ENCODE data around the gene KLRK1. TPM values are rescaled to one million over a fixed set of nuclear protein-coding genes. Genes with fewer than 3 reads are reported as not detected.
A peak's percentile ranks its signal among the peaks of the same experiment; 100 is the strongest.

KLRK1 gene
- total RNA-seq, 1 experiment from 2014 or later: 0.95 TPM

DNA sequence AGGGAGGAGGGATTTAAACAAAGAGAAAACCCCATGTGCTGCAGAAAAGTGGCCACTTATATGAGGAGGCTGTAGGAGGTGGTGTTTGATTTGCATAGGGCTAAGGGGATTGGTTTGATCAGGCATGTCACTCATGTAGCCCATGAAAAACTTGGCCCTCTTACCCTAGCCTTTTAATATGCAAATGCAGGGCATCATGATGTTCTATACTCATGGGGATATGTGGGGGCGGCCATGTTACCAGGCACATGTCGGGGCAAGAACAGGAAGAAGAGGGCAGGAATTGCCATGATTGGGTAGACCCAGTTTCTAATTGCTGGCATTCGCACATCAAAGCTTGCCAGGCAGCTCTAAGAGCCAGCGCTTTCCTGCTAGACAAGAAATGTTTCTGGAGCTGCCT lies 28.8 kb downstream of the KLRK1 start:
- ChIA-PET CTCF (interaction anchor here (0.6 kb wide), 1 partner anchor 167 kb away, joined by 8 read pairs; no protein-coding TSS in a partner anchor), POLR2A (no interaction called here)
- TF ChIP-seq, protein P1, sequence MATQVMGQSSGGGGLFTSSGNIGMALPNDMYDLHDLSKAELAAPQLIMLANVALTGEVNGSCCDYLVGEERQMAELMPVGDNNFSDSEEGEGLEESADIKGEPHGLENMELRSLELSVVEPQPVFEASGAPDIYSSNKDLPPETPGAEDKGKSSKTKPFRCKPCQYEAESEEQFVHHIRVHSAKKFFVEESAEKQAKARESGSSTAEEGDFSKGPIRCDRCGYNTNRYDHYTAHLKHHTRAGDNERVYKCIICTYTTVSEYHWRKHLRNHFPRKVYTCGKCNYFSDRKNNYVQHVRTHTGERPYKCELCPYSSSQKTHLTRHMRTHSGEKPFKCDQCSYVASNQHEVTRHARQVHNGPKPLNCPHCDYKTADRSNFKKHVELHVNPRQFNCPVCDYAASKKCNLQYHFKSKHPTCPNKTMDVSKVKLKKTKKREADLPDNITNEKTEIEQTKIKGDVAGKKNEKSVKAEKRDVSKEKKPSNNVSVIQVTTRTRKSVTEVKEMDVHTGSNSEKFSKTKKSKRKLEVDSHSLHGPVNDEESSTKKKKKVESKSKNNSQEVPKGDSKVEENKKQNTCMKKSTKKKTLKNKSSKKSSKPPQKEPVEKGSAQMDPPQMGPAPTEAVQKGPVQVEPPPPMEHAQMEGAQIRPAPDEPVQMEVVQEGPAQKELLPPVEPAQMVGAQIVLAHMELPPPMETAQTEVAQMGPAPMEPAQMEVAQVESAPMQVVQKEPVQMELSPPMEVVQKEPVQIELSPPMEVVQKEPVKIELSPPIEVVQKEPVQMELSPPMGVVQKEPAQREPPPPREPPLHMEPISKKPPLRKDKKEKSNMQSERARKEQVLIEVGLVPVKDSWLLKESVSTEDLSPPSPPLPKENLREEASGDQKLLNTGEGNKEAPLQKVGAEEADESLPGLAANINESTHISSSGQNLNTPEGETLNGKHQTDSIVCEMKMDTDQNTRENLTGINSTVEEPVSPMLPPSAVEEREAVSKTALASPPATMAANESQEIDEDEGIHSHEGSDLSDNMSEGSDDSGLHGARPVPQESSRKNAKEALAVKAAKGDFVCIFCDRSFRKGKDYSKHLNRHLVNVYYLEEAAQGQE (IDR thresholded peaks at IDR 0.05; ENCODE audit: insufficient read depth in 1 of 2, low read depth in 2 of 2, low read length in 1 of 2): no peak
- TF ChIP-seq, protein P2, sequence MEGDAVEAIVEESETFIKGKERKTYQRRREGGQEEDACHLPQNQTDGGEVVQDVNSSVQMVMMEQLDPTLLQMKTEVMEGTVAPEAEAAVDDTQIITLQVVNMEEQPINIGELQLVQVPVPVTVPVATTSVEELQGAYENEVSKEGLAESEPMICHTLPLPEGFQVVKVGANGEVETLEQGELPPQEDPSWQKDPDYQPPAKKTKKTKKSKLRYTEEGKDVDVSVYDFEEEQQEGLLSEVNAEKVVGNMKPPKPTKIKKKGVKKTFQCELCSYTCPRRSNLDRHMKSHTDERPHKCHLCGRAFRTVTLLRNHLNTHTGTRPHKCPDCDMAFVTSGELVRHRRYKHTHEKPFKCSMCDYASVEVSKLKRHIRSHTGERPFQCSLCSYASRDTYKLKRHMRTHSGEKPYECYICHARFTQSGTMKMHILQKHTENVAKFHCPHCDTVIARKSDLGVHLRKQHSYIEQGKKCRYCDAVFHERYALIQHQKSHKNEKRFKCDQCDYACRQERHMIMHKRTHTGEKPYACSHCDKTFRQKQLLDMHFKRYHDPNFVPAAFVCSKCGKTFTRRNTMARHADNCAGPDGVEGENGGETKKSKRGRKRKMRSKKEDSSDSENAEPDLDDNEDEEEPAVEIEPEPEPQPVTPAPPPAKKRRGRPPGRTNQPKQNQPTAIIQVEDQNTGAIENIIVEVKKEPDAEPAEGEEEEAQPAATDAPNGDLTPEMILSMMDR (IDR thresholded peaks at IDR 0.05): no peak
- TF ChIP-seq SIN3A (IDR thresholded peaks at IDR 0.05; ENCODE audit: borderline replicate concordance, insufficient read depth, low read depth, low read length) (no peak), POLR2AphosphoS5 (IDR thresholded peaks at IDR 0.05; ENCODE audit: low read depth, low read length) (no peak), TCF7L2 (IDR thresholded peaks at IDR 0.05; ENCODE audit: low read depth, low read length) (no peak)
- peak overlapping the region; percentile 51; the same call in 1 of the 2 replicates for H3K27ac ChIP-seq (ENCODE audit: low read length)
- no peaks in the 10 kb centered on the region for H3K9me3 ChIP-seq (ENCODE audit: control insufficient read depth, insufficient read depth, low read depth, low read length)
- peaks cover 17% of the 10 kb centered on the region for H3K4me1 ChIP-seq (ENCODE audit: control insufficient read depth, insufficient read depth, low read length)
- in situ Hi-C loops (cut with HindIII; ENCODE audit: low pct_unique_long_range_greater_than_20kb, low sequenced_read_pairs): no loop called here
- no TSS peak for BruUV-seq (replicated peaks)
- intact Hi-C loops (cut with micrococcal nuclease; ENCODE audit: unreplicated experiment): no loop called here
- no peak for DNase-seq (ENCODE audit: low read depth, low spot score)
- no peak overlapping the region for H3K4me3 ChIP-seq (ENCODE audit: low read depth in 2 of 2, low read length in 2 of 2)
- no peak for ATAC-seq
- H3K27me3 ChIP-seq (ENCODE audit: control insufficient read depth, insufficient read depth, low read length): no peaks in the 10 kb centered on the region
- no peaks in the 10 kb centered on the region for H3K36me3 ChIP-seq (ENCODE audit: control insufficient read depth, insufficient read depth, low read length)

DNA sequence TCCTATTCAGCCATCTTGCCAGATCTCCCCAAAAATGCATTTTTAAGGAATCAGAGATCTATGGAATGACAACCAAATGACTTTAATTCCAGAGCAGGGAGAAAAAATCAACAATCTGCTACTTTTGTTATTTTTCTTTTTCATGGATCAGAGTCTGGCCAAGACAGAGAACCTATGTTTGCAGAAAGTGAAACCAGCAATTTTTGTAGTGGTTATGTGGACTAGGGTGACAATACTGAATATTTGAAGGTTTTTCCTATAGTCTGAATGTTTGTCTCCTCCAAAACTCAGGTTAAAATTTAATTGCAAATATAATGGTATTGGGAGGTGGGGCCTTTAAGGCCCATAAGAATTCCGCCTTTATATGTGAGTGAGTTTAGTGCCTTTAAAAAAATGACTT lies 30.9 kb downstream of the KLRK1 start:
- CTCF ChIA-PET: no interaction called here
- H3K4me3 ChIP-seq (ENCODE audit: low read depth in 2 of 2, low read length in 2 of 2): no peak overlapping the region
- no peak for DNase-seq (ENCODE audit: low read depth, low spot score)
- no peaks in the 10 kb centered on the region for H3K36me3 ChIP-seq (ENCODE audit: control insufficient read depth, insufficient read depth, low read length)
- H3K4me1 ChIP-seq (ENCODE audit: control insufficient read depth, insufficient read depth, low read length): peaks cover 12% of the 10 kb centered on the region
- BruUV-seq (replicated peaks): no TSS peak
- TF ChIP-seq, protein P2 (IDR thresholded peaks at IDR 0.05): no peak
- TF ChIP-seq, protein P1 (IDR thresholded peaks at IDR 0.05; ENCODE audit: insufficient read depth in 1 of 2, low read depth in 2 of 2, low read length in 1 of 2): no peak
- TF ChIP-seq POLR2AphosphoS5 (IDR thresholded peaks at IDR 0.05; ENCODE audit: low read depth, low read length): no peak
- no peak for TF ChIP-seq SIN3A (IDR thresholded peaks at IDR 0.05; ENCODE audit: borderline replicate concordance, insufficient read depth, low read depth, low read length)
- no peak for TF ChIP-seq TCF7L2 (IDR thresholded peaks at IDR 0.05; ENCODE audit: low read depth, low read length)
- in situ Hi-C loops (cut with HindIII; ENCODE audit: low pct_unique_long_range_greater_than_20kb, low sequenced_read_pairs) (no loop called here), intact Hi-C loops (cut with micrococcal nuclease; ENCODE audit: unreplicated experiment) (no loop called here)
- ATAC-seq: no peak
- POLR2A ChIA-PET: interaction anchor here (0.7 kb wide), 1 partner anchor 672 kb away, joined by 5 read pairs; the partner anchor contains the start of gene TAS2R31
- H3K9me3 ChIP-seq (ENCODE audit: control insufficient read depth, insufficient read depth, low read depth, low read length): no peaks in the 10 kb centered on the region
- H3K27me3 ChIP-seq (ENCODE audit: control insufficient read depth, insufficient read depth, low read length): no peaks in the 10 kb centered on the region
- H3K27ac ChIP-seq (ENCODE audit: low read length): no peak overlapping the region
